CD14-positive monocyte (primary cell): Measurements from ENCODE around the gene FAM163B. TPM values are rescaled to one million over a fixed set of nuclear protein-coding genes. Genes with fewer than 3 reads are reported as not detected.

Source experiments
- DNase-seq, 3 donors: peaks; one replicate each; pipeline ENCODE4 v3.0.0-alpha.2; 2011 to 2022
- H2AFZ ChIP-seq: 2 replicates; pipeline ENCODE4 v1.6.0; 2012; ENCODE audit warnings: mild to moderate bottlenecking, low read depth, low read length, inconsistent platforms; ENCODE audit not compliant: insufficient read depth, poor library complexity, severe bottlenecking
- H3K27ac ChIP-seq, 2 donors: 1 replicate in 1 of 2; 2 replicates in 1 of 2; pipeline ENCODE4 v1.5.1; 2012 to 2013; ENCODE audit warnings: low read length in 2 of 2, control low read depth in 1 of 2, inconsistent platforms in 1 of 2, low read depth in 1 of 2, mild to moderate bottlenecking in 1 of 2
- H3K27me3 ChIP-seq, 2 donors: one replicate each; pipeline versions ENCODE4 v1.6.0 to v1.6.1; 2011 to 2013; ENCODE audit warnings: low read length in 2 of 2; ENCODE audit not compliant: control insufficient read depth in 2 of 2, insufficient read depth in 2 of 2
- H3K36me3 ChIP-seq, 2 donors: replicated peaks in 1 of 2; 1 replicate in 1 of 2; 2 replicates in 1 of 2; pipeline versions ENCODE4 v1.5.1 to v1.6.1; 2012 to 2013; ENCODE audit warnings: low read length in 2 of 2, control low read depth in 1 of 2, inconsistent platforms in 1 of 2, mild to moderate bottlenecking in 1 of 2; ENCODE audit not compliant: insufficient read depth in 2 of 2, control insufficient read depth in 1 of 2
- H3K4me1 ChIP-seq, 2 donors: 1 replicate in 1 of 2; 2 replicates in 1 of 2; pipeline versions ENCODE4 v1.5.1 to v1.6.1; 2012 to 2013; ENCODE audit warnings: low read length in 2 of 2, control low read depth in 1 of 2, inconsistent platforms in 1 of 2, mild to moderate bottlenecking in 1 of 2, moderate library complexity in 1 of 2; ENCODE audit not compliant: insufficient read depth in 2 of 2, control insufficient read depth in 1 of 2
- H3K4me2 ChIP-seq: replicated peaks from 2 replicates; pipeline ENCODE3; 2012; ENCODE audit warnings: low read length, moderate library complexity, mild to moderate bottlenecking; ENCODE audit not compliant: poor library complexity, severe bottlenecking; ENCODE audit errors: extremely low read depth
- H3K4me3 ChIP-seq, 3 experiments: fragments of 200-600 bp in 1 of 3; sonication (generic) in 1 of 3; replicated peaks in 1 of 3; 1 replicate in 2 of 3; 2 replicates in 1 of 3; pipeline ENCODE4 v1.5.1; 2011 to 2013; ENCODE audit warnings: low read length in 3 of 3, mild to moderate bottlenecking in 3 of 3, control low read depth in 2 of 3, low read depth in 2 of 3, inconsistent platforms in 1 of 3, moderate library complexity in 1 of 3
- H3K79me2 ChIP-seq: 2 replicates; pipeline ENCODE4 v1.6.0; 2012; ENCODE audit warnings: mild to moderate bottlenecking, control low read depth, inconsistent platforms, low read length, moderate library complexity; ENCODE audit not compliant: insufficient read depth
- H3K9ac ChIP-seq: 2 replicates; pipeline ENCODE4 v1.6.0; 2017; ENCODE audit warnings: low read length, mild to moderate bottlenecking; ENCODE audit not compliant: insufficient read depth, poor library complexity, severe bottlenecking
- H3K9me3 ChIP-seq, 2 donors: replicated peaks in 1 of 2; 1 replicate in 1 of 2; 2 replicates in 1 of 2; pipeline versions ENCODE4 v1.5.1 to v1.6.1; 2012 to 2013; ENCODE audit warnings: low read length in 2 of 2, control low read depth in 1 of 2; ENCODE audit not compliant: control insufficient read depth in 1 of 2, insufficient read depth in 1 of 2
- H4K20me1 ChIP-seq: 2 replicates; pipeline ENCODE4 v1.6.0; 2012; ENCODE audit warnings: mild to moderate bottlenecking, low read length, control low read depth, moderate library complexity; ENCODE audit not compliant: insufficient read depth
- H3K27ac Mint-ChIP-seq, 7 donors: one replicate each; pipeline ENCODE4 v1.8.0; 2020; ENCODE audit warnings: mild to moderate bottlenecking in 7 of 7, mixed read lengths in 7 of 7, moderate library complexity in 6 of 7, inconsistent platforms in 2 of 7
- H3K27me3 Mint-ChIP-seq, 3 donors: one replicate each; pipeline ENCODE4 v1.8.0; 2021 to 2022; ENCODE audit warnings: low read depth in 3 of 3, mild to moderate bottlenecking in 3 of 3, mixed read lengths in 3 of 3, moderate library complexity in 3 of 3, inconsistent platforms in 1 of 3
- H3K36me3 Mint-ChIP-seq, 2 donors: one replicate each; pipeline ENCODE4 v1.8.0; 2020; ENCODE audit warnings: mixed read lengths in 2 of 2, inconsistent platforms in 1 of 2, mild to moderate bottlenecking in 1 of 2
- H3K4me1 Mint-ChIP-seq: one replicate; pipeline ENCODE4 v1.8.0; 2020; ENCODE audit warnings: mild to moderate bottlenecking, mixed read lengths
- H3K4me3 Mint-ChIP-seq, 2 donors: one replicate each; pipeline ENCODE4 v1.8.0; 2020; ENCODE audit warnings: mild to moderate bottlenecking in 2 of 2, mixed read lengths in 2 of 2, moderate library complexity in 1 of 2
- H3K9me3 Mint-ChIP-seq, 7 donors: one replicate each; pipeline ENCODE4 v1.8.0; 2020 to 2022; ENCODE audit warnings: mixed read lengths in 7 of 7, mild to moderate bottlenecking in 6 of 7, moderate library complexity in 6 of 7, inconsistent platforms in 2 of 7
- CTCF ChIP-seq: fragments of 200-600 bp; IDR thresholded peaks from one replicate; pipeline ENCODE4 v1.8.0; 2022; ENCODE audit warnings: antibody characterized with exemption, mild to moderate bottlenecking
- WGBS: methylation state at CpG from one replicate; pipeline ENCODE4 v1.1.5; 2013; ENCODE audit warnings: missing lambda C conversion rate; ENCODE audit not compliant: insufficient coverage; 5-methylcytosine and 5-hydroxymethylcytosine counted together
- intact Hi-C, 2 donors: fragments of 100-400 bp; cut with micrococcal nuclease; formaldehyde crosslinking; loops; one replicate each; pipeline versions ENCODE4 v1.15.0 to v1.15.1; 2023
- polyA plus RNA-seq, 3 donors: library from polyadenylated mRNA; depleted of rRNA in 1 of 3; unstranded in 2 of 3; stranded (reverse) in 1 of 3; fragments of 300-500 nt in 2 of 3; fragments of >200 nt in 1 of 3; fragmentation: Illumina TruSeq in 2 of 3; gene quantifications; 1 replicate in 2 of 3; 2 replicates in 1 of 3; pipeline ENCODE4 v1.2.3, GENCODE V29; 2012 to 2021

Gene FAM163B
- polyA plus RNA-seq, 3 donors = not detected

- DNase-seq = no peak
- no peaks in the 10 kb centered on the region for H3K79me2 ChIP-seq
- intact Hi-C loops = no loop called here
- no peak overlapping the region for H3K27ac ChIP-seq
- H3K36me3 Mint-ChIP-seq = no peaks in the 10 kb centered on the region
- H3K9me3 ChIP-seq = no peaks in the 10 kb centered on the region
- no peak overlapping the region for H3K4me2 ChIP-seq
- WGBS = 95% methylated on average over 5 of the region's 16 CpGs
- no peak for TF ChIP-seq CTCF
- no peak overlapping the region for H3K4me3 ChIP-seq
- H4K20me1 ChIP-seq = no peaks in the 10 kb centered on the region
- H3K4me1 ChIP-seq = peaks cover 16 to 22% of the 10 kb centered on the region in 2 donors
- no peak overlapping the region for H3K4me3 Mint-ChIP-seq
- H3K27me3 ChIP-seq = peaks cover 0 to 51% of the 10 kb centered on the region in 2 donors
- H3K4me1 Mint-ChIP-seq = peaks cover 23% of the 10 kb centered on the region
- no peaks in the 10 kb centered on the region for H3K36me3 ChIP-seq
- H3K27me3 Mint-ChIP-seq = peaks cover 48 to 80% (median 56%) of the 10 kb centered on the region in 3 donors
- H2AFZ ChIP-seq = no peak overlapping the region
- peaks cover 0 to 2% (median 0%) of the 10 kb centered on the region in 7 donors for H3K9me3 Mint-ChIP-seq
- H3K27ac Mint-ChIP-seq = no peak overlapping the region
- no peak overlapping the region for H3K9ac ChIP-seq
These were observed 71.9 kb downstream of the FAM163B start for GRCh38 chr9:133537257-133537656.

- Mint-ChIP-seq H3K4me1 (peaks cover 23% of the 10 kb centered on the region), H3K4me3 (no peak overlapping the region), H3K27ac (no peak overlapping the region), H3K27me3 (peaks cover 47 to 83% (median 57%) of the 10 kb centered on the region in 3 donors), H3K9me3 (peaks cover 0 to 2% (median 0%) of the 10 kb centered on the region in 7 donors), H3K36me3 (no peaks in the 10 kb centered on the region)
- intact Hi-C loops = no loop called here
- Histone ChIP-seq H3K9me3 (no peaks in the 10 kb centered on the region), H3K9ac (no peak overlapping the region), H2AFZ (no peak overlapping the region), H3K79me2 (no peaks in the 10 kb centered on the region), H3K4me3 (no peak overlapping the region), H3K4me1 (peaks cover 16 to 22% of the 10 kb centered on the region in 2 donors), H3K27ac (no peak overlapping the region), H3K4me2 (no peak overlapping the region), H4K20me1 (no peaks in the 10 kb centered on the region), H3K36me3 (no peaks in the 10 kb centered on the region), H3K27me3 (peaks cover 0 to 51% of the 10 kb centered on the region in 2 donors)
- 93% methylated on average over 9 of the region's 9 CpGs for WGBS
- TF ChIP-seq CTCF = no peak
- DNase-seq = no peak
These were observed 72.7 kb downstream of the FAM163B start for GRCh38 chr9:133536536-133536935.
